IMR-90 (cell line): ENCODE data around the gene CD79A. TPM values are rescaled to one million over a fixed set of nuclear protein-coding genes. Genes with fewer than 3 reads are reported as not detected.

ENCODE experiments used
- ATAC-seq: fragments of 200-7000 bp; cut with Tn5 transposase; 2 replicates; pipeline ENCODE4 v1.9.1; 2020; ENCODE audit warnings: low read depth, mild to moderate bottlenecking, moderate library complexity
- BruUV-seq: library from RNA; stranded (reverse); fragments of 400-500 nt; replicated peaks from 2 replicates; lab custom pipeline; 2021; lab: Mats Ljungman, UMichigan
- CTCF ChIA-PET: fragments of 300-600 bp; formaldehyde crosslinking; extraction: SDS; loops from one replicate; lab custom pipeline; 2021; ENCODE audit warnings: antibody characterized with exemption; lab: Yijun Ruan, JAX
- POLR2A ChIA-PET: fragments of 300-600 bp; sonication (Branson Sonifier 250); formaldehyde crosslinking; loops from one replicate; lab custom pipeline; 2022; ENCODE audit warnings: antibody characterized with exemption; ENCODE audit not compliant: unreplicated experiment; lab: Charles Lee
- DNase-seq: peaks from one replicate; pipeline ENCODE4 v3.0.0; 2013
- H2AFZ ChIP-seq: replicated peaks from 2 replicates; pipeline ENCODE3; 2013; ENCODE audit warnings: low read length, mild to moderate bottlenecking; ENCODE audit not compliant: poor library complexity
- H2AK5ac ChIP-seq: 2 replicates; pipeline ENCODE4 v1.6.1; 2013; ENCODE audit warnings: low read depth, low read length, inconsistent platforms
- H2AK9ac ChIP-seq: replicated peaks from 2 replicates; pipeline ENCODE3; 2013; ENCODE audit warnings: mild to moderate bottlenecking, low read depth, low read length, moderate library complexity; ENCODE audit not compliant: poor library complexity
- H2BK120ac ChIP-seq: 2 replicates; pipeline ENCODE4 v1.6.1; 2013; ENCODE audit warnings: low read depth, low read length, inconsistent platforms
- H2BK15ac ChIP-seq: 3 replicates; pipeline ENCODE4 v1.6.1; 2013; ENCODE audit warnings: low read depth, low read length, inconsistent platforms
- H2BK20ac ChIP-seq: 2 replicates; pipeline ENCODE4 v1.6.1; 2013; ENCODE audit warnings: low read depth, mild to moderate bottlenecking, inconsistent platforms, low read length, moderate library complexity
- H2BK5ac ChIP-seq: 2 replicates; pipeline ENCODE4 v1.6.1; 2013; ENCODE audit warnings: mild to moderate bottlenecking, low read depth, low read length, inconsistent platforms; ENCODE audit not compliant: poor library complexity, severe bottlenecking
- H3K14ac ChIP-seq: replicated peaks from 2 replicates; pipeline ENCODE4 v1.6.1; 2013; ENCODE audit warnings: low read depth, low read length, inconsistent platforms
- H3K18ac ChIP-seq: 2 replicates; pipeline ENCODE4 v1.6.1; 2013; ENCODE audit warnings: low read depth, low read length, control low read depth
- H3K23ac ChIP-seq: 2 replicates; pipeline ENCODE4 v1.6.1; 2013; ENCODE audit warnings: low read depth, low read length, inconsistent platforms
- H3K27ac ChIP-seq: 2 replicates; pipeline ENCODE4 v1.5.1; 2013; ENCODE audit warnings: mild to moderate bottlenecking, control low read depth, low read length; ENCODE audit not compliant: insufficient read depth
- H3K27me3 ChIP-seq: 2 replicates; pipeline ENCODE4 v1.6.1; 2013; ENCODE audit warnings: low read length; ENCODE audit not compliant: control insufficient read depth, insufficient read depth
- H3K36me3 ChIP-seq: 2 replicates; pipeline ENCODE4 v1.6.1; 2013; ENCODE audit warnings: low read length, mixed read lengths; ENCODE audit not compliant: control insufficient read depth, insufficient read depth
- H3K4ac ChIP-seq: 2 replicates; pipeline ENCODE4 v1.6.1; 2013; ENCODE audit warnings: low read depth, low read length, inconsistent platforms
- H3K4me1 ChIP-seq: 2 replicates; pipeline ENCODE4 v1.6.1; 2013; ENCODE audit warnings: low read length, mixed read lengths; ENCODE audit not compliant: control insufficient read depth, insufficient read depth
- H3K4me2 ChIP-seq: 2 replicates; pipeline ENCODE4 v1.6.1; 2013; ENCODE audit warnings: low read depth, mild to moderate bottlenecking, control low read depth, low read length, moderate library complexity
- H3K4me3 ChIP-seq: 2 replicates; pipeline ENCODE4 v1.5.1; 2013; ENCODE audit warnings: low read depth, mild to moderate bottlenecking, control low read depth, low read length, moderate library complexity; ENCODE audit not compliant: insufficient read depth
- H3K56ac ChIP-seq: 2 replicates; pipeline ENCODE4 v1.6.1; 2013; ENCODE audit warnings: low read length, inconsistent platforms; ENCODE audit not compliant: insufficient read depth; ENCODE audit errors: extremely low read depth
- H3K79me1 ChIP-seq, 2 experiments: 2 replicates each; pipeline ENCODE4 v1.6.1; 2013; ENCODE audit warnings: low read length in 2 of 2, inconsistent platforms in 1 of 2, low read depth in 1 of 2
- H3K9ac ChIP-seq: 2 replicates; pipeline ENCODE4 v1.6.1; 2013; ENCODE audit warnings: low read depth, low read length, control low read depth
- H3K9me1 ChIP-seq: 2 replicates; pipeline ENCODE4 v1.6.1; 2013; ENCODE audit warnings: low read length, inconsistent platforms; ENCODE audit not compliant: insufficient read depth
- H3K9me3 ChIP-seq: 2 replicates; pipeline ENCODE4 v1.6.1; 2013; ENCODE audit warnings: low read length; ENCODE audit not compliant: control insufficient read depth, insufficient read depth
- H4K20me1 ChIP-seq: 2 replicates; pipeline ENCODE4 v1.6.1; 2013; ENCODE audit warnings: low read length, inconsistent platforms; ENCODE audit not compliant: insufficient read depth
- H4K5ac ChIP-seq: 2 replicates; pipeline ENCODE4 v1.6.1; 2013; ENCODE audit warnings: mild to moderate bottlenecking, low read depth, low read length, control low read depth
- H4K8ac ChIP-seq, 2 experiments: 2 replicates each; pipeline ENCODE4 v1.6.1; 2013; ENCODE audit warnings: low read depth in 2 of 2, low read length in 2 of 2, control low read depth in 1 of 2, inconsistent platforms in 1 of 2
- H4K91ac ChIP-seq: 2 replicates; pipeline ENCODE4 v1.6.1; 2013; ENCODE audit warnings: low read depth, low read length, inconsistent platforms; ENCODE audit not compliant: insufficient read depth
- CEBPB ChIP-seq: IDR thresholded peaks from 2 replicates; pipeline ENCODE4 v1.6.1; 2012; ENCODE audit warnings: low read depth, low read length, improper control_type of control experiment
- CHD1 ChIP-seq: IDR thresholded peaks from 2 replicates; pipeline ENCODE4 v1.6.1; 2012; ENCODE audit warnings: low read depth, low read length, improper control_type of control experiment
- ELK1 ChIP-seq: fragments of 150-350 bp; IDR thresholded peaks from 2 replicates; pipeline ENCODE4 v1.6.1; 2016; ENCODE audit warnings: low read depth, mild to moderate bottlenecking, low read length, moderate library complexity, borderline replicate concordance
- FOS ChIP-seq: fragments of 150-350 bp; IDR thresholded peaks from 2 replicates; pipeline ENCODE4 v1.6.1; 2016; ENCODE audit warnings: low read depth, low read length
- MAFK ChIP-seq: IDR thresholded peaks from 2 replicates; pipeline ENCODE4 v1.6.1; 2012; ENCODE audit warnings: low read depth, low read length, improper control_type of control experiment
- MAZ ChIP-seq: IDR thresholded peaks from 2 replicates; pipeline ENCODE4 v1.6.1; 2012; ENCODE audit warnings: low read depth, mild to moderate bottlenecking, low read length, improper control_type of control experiment, moderate library complexity, borderline replicate concordance
- POLR2A ChIP-seq: IDR thresholded peaks from 2 replicates; pipeline ENCODE4 v1.6.1; 2012; ENCODE audit warnings: mild to moderate bottlenecking, low read depth, low read length
- RCOR1 ChIP-seq: IDR thresholded peaks from 2 replicates; pipeline ENCODE4 v1.6.1; 2012; ENCODE audit warnings: mild to moderate bottlenecking, low read length, improper control_type of control experiment; ENCODE audit not compliant: insufficient replicate concordance
- WGBS, 2 experiments: methylation state at CpG; one replicate each; pipeline versions ENCODE4 v1.1.5 to v1.1.7; 2013; ENCODE audit warnings: missing lambda C conversion rate in 2 of 2; ENCODE audit not compliant: insufficient read length in 1 of 2; ENCODE audit errors: extremely low coverage in 2 of 2; 5-methylcytosine and 5-hydroxymethylcytosine counted together
- dilution Hi-C: fragments of 300-500 bp; cut with HindIII; formaldehyde crosslinking; loops from one replicate; pipeline ENCODE4 v1.14.3; 2018; ENCODE audit warnings: low sequenced_read_pairs; ENCODE audit not compliant: unreplicated experiment
- in situ Hi-C: fragments of 300-500 bp; cut with MboI; formaldehyde crosslinking; loops from 3 replicates; pipeline ENCODE4 v1.14.3; 2019; ENCODE audit warnings: low sequenced_read_pairs, inconsistent platforms, mixed read lengths
- intact Hi-C: fragments of 100-400 bp; cut with micrococcal nuclease; formaldehyde crosslinking; loops from 2 replicates; pipeline ENCODE4 v1.10.0; 2022
- polyA plus RNA-seq, 3 experiments: library from polyadenylated mRNA; depleted of rRNA; stranded (reverse); fragments of >200 nt; gene quantifications; 2 replicates each; pipeline ENCODE4 v1.2.3, GENCODE V29; 2012; ENCODE audit warnings: low replicate concordance in 1 of 3
- total RNA-seq: library from RNA; depleted of rRNA; stranded (reverse); fragments of >200 nt; gene quantifications from 2 replicates; pipeline ENCODE4 v1.2.3, GENCODE V29; 2012
- TF ChIP-seq, protein P1 (sequence below): conservative IDR thresholded peaks from 2 replicates; pipeline ENCODE4 v1.5.1; 2012; ENCODE audit warnings: mild to moderate bottlenecking, low read depth, low read length, improper control_type of control experiment

Gene CD79A
- total and polyA plus RNA-seq, 2 of the 4 experiments (the other 2 are of a cell fraction): 0.19 TPM; not detected in 1

GRCh38 chr19:41906271-41906670, 29.2 kb downstream of the CD79A start:
- Histone ChIP-seq H3K79me1 (0 out of 4 replicates have a peak, but pooled peaks cover 0 to 3% of the 10 kb centered on the region in 2 experiments), H2BK15ac (no peak overlapping the region), H3K23ac (no peak overlapping the region), H4K5ac (no peak overlapping the region), H4K91ac (no peak overlapping the region), H2AFZ (no peak overlapping the region), H3K9me3 (no peaks in the 10 kb centered on the region), H3K36me3 (peaks cover 55% of the 10 kb centered on the region), H3K4me2 (no peak overlapping the region), H3K9me1 (no peaks in the 10 kb centered on the region; the same call in 1 of the 2 replicates), H3K56ac (no peak overlapping the region), H2AK5ac (no peak overlapping the region), H3K4me3 (no peak overlapping the region), H3K27me3 (peaks cover 9% of the 10 kb centered on the region; the same call in 1 of the 2 replicates), H3K27ac (no peak overlapping the region), H2BK5ac (no peak overlapping the region), H2BK120ac (no peak overlapping the region), H3K9ac (no peak overlapping the region), H3K18ac (no peak overlapping the region), H4K20me1 (peaks cover 17% of the 10 kb centered on the region), H3K4ac (no peak overlapping the region), H3K14ac (no peak overlapping the region), H2AK9ac (no peak overlapping the region), H4K8ac (no peak overlapping the region), H3K4me1 (no peaks in the 10 kb centered on the region), H2BK20ac (no peak overlapping the region)
- in situ Hi-C loops (no loop called here), intact Hi-C loops (no loop called here), dilution Hi-C loops (no loop called here)
- 83% methylated on average over 1 of the region's 9 CpGs; no CpG with 5 or more reads in 1 of the 2 experiments for WGBS, 2 experiments
- ChIA-PET CTCF (no interaction called here), POLR2A (no interaction called here)
- no peak for ATAC-seq
- no TSS peak for BruUV-seq
- TF ChIP-seq POLR2A (no peak), ELK1 (no peak), MAFK (no peak), MAZ (no peak), CHD1 (no peak), CEBPB (no peak), RCOR1 (no peak), FOS (no peak)
- TF ChIP-seq, protein P1, sequence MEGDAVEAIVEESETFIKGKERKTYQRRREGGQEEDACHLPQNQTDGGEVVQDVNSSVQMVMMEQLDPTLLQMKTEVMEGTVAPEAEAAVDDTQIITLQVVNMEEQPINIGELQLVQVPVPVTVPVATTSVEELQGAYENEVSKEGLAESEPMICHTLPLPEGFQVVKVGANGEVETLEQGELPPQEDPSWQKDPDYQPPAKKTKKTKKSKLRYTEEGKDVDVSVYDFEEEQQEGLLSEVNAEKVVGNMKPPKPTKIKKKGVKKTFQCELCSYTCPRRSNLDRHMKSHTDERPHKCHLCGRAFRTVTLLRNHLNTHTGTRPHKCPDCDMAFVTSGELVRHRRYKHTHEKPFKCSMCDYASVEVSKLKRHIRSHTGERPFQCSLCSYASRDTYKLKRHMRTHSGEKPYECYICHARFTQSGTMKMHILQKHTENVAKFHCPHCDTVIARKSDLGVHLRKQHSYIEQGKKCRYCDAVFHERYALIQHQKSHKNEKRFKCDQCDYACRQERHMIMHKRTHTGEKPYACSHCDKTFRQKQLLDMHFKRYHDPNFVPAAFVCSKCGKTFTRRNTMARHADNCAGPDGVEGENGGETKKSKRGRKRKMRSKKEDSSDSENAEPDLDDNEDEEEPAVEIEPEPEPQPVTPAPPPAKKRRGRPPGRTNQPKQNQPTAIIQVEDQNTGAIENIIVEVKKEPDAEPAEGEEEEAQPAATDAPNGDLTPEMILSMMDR: no peak
- no peak for DNase-seq
